OCI-LY1 (cell line): Measurements from ENCODE around the gene VPS29.

ENCODE experiments used
- H2AFZ ChIP-seq: fragments of 200-600 bp; sonication (generic), shearing (Covaris generic); 2 replicates; pipeline ENCODE4 v1.6.0; 2014; ENCODE audit warnings: antibody characterized with exemption, mild to moderate bottlenecking, low read length
- H3F3A ChIP-seq: fragments of 200-600 bp; sonication (generic), shearing (Covaris generic); 2 replicates; pipeline ENCODE4 v1.6.0; 2014; ENCODE audit warnings: mild to moderate bottlenecking, antibody characterized with exemption, low read length, moderate library complexity; ENCODE audit not compliant: insufficient read depth
- H3K27ac ChIP-seq: fragments of 200-600 bp; sonication (generic); 2 replicates; pipeline ENCODE4 v1.5.1; 2014; ENCODE audit warnings: low read length, mixed run types, mild to moderate bottlenecking, low read depth; ENCODE audit not compliant: poor library complexity, severe bottlenecking
- H3K27me3 ChIP-seq: fragments of 200-600 bp; sonication (generic); 2 replicates; pipeline ENCODE4 v1.6.0; 2014; ENCODE audit warnings: antibody characterized with exemption, mild to moderate bottlenecking, low read length, moderate library complexity; ENCODE audit not compliant: insufficient read depth
- H3K36me3 ChIP-seq: fragments of 200-600 bp; sonication (generic); 2 replicates; pipeline ENCODE4 v1.6.1; 2014; ENCODE audit warnings: mild to moderate bottlenecking, antibody characterized with exemption, low read length, moderate library complexity, mixed read lengths; ENCODE audit not compliant: insufficient read depth
- H3K4me1 ChIP-seq: fragments of 200-600 bp; sonication (generic); 2 replicates; pipeline ENCODE4 v1.5.1; 2014; ENCODE audit warnings: mild to moderate bottlenecking, low read length, moderate library complexity; ENCODE audit not compliant: insufficient read depth, severe bottlenecking
- H3K4me2 ChIP-seq: fragments of 200-600 bp; sonication (generic), shearing (Covaris generic); 2 replicates; pipeline ENCODE4 v1.6.1; 2014; ENCODE audit warnings: low read length
- H3K4me3 ChIP-seq: fragments of 200-600 bp; sonication (generic); 2 replicates; pipeline ENCODE4 v1.5.1; 2014; ENCODE audit warnings: low read length, low read depth, mild to moderate bottlenecking, mixed read lengths; ENCODE audit not compliant: poor library complexity, severe bottlenecking
- H3K79me2 ChIP-seq: fragments of 200-600 bp; shearing (Covaris generic); 2 replicates; pipeline ENCODE4 v1.6.1; 2016; ENCODE audit warnings: mixed run types, low read length, mixed read lengths; ENCODE audit not compliant: insufficient read depth
- H3K9ac ChIP-seq: fragments of 200-600 bp; sonication (generic), shearing (Covaris generic); 2 replicates; pipeline ENCODE4 v1.6.1; 2014; ENCODE audit warnings: mild to moderate bottlenecking, low read length, mixed read lengths
- H3K9me2 ChIP-seq: fragments of 200-600 bp; sonication (generic), shearing (Covaris generic); 2 replicates; pipeline ENCODE4 v1.6.1; 2014; ENCODE audit warnings: low read depth, mild to moderate bottlenecking, low read length, mixed read lengths
- H3K9me3 ChIP-seq: fragments of 200-600 bp; shearing (Covaris generic); 2 replicates; pipeline ENCODE4 v1.6.1; 2014; ENCODE audit warnings: low read length, mixed read lengths
- H4K20me1 ChIP-seq: fragments of 200-600 bp; sonication (generic), shearing (Covaris generic); 2 replicates; pipeline ENCODE4 v1.6.0; 2016; ENCODE audit warnings: mild to moderate bottlenecking, low read length; ENCODE audit not compliant: insufficient read depth
- CTCF ChIP-seq: fragments of 200-600 bp; sonication (generic), shearing (Covaris generic); IDR thresholded peaks from 2 replicates; pipeline ENCODE4 v1.5.1; 2017; ENCODE audit warnings: mild to moderate bottlenecking, antibody characterized with exemption, low read length, moderate library complexity, mixed read lengths
- EZH2 ChIP-seq: fragments of 200-600 bp; sonication (generic), shearing (Covaris generic); IDR thresholded peaks from 2 replicates; pipeline ENCODE4 v1.8.0; 2017; ENCODE audit warnings: borderline replicate concordance, mixed run types, mild to moderate bottlenecking, antibody characterized with exemption, low read length, moderate library complexity, mixed read lengths

VPS29 gene

GRCh38 chr12:110533607-110534006, 31.7 kb upstream of the VPS29 start:
- no peaks in the 10 kb centered on the region for H3K79me2 ChIP-seq
- H3K4me3 ChIP-seq: no peak overlapping the region
- no peaks in the 10 kb centered on the region for H3F3A ChIP-seq
- no peaks in the 10 kb centered on the region for H4K20me1 ChIP-seq
- H3K36me3 ChIP-seq: peaks cover 66% of the 10 kb centered on the region
- no peaks in the 10 kb centered on the region for H3K27me3 ChIP-seq
- no peak overlapping the region for H2AFZ ChIP-seq
- no peak overlapping the region for H3K4me2 ChIP-seq
- H3K9ac ChIP-seq: no peak overlapping the region
- H3K27ac ChIP-seq: no peak overlapping the region
- H3K9me2 ChIP-seq: no peaks in the 10 kb centered on the region
- H3K9me3 ChIP-seq: no peaks in the 10 kb centered on the region
- peaks cover 9% of the 10 kb centered on the region for H3K4me1 ChIP-seq
- no peak for TF ChIP-seq EZH2
- no peak for TF ChIP-seq CTCF

GRCh38 chr12:110532644-110533043, 30.7 kb upstream of the VPS29 start:
- TF ChIP-seq EZH2 (no peak), CTCF (no peak)
- no peak overlapping the region for H2AFZ ChIP-seq
- no peak overlapping the region for H3K27ac ChIP-seq
- no peaks in the 10 kb centered on the region for H4K20me1 ChIP-seq
- peaks cover 57% of the 10 kb centered on the region for H3K36me3 ChIP-seq
- peaks cover 9% of the 10 kb centered on the region for H3K4me1 ChIP-seq
- H3K4me2 ChIP-seq: no peak overlapping the region
- no peaks in the 10 kb centered on the region for H3K9me2 ChIP-seq
- H3F3A ChIP-seq: no peaks in the 10 kb centered on the region
- H3K27me3 ChIP-seq: no peaks in the 10 kb centered on the region
- no peaks in the 10 kb centered on the region for H3K79me2 ChIP-seq
- no peak overlapping the region for H3K9ac ChIP-seq
- H3K4me3 ChIP-seq: no peak overlapping the region
- no peaks in the 10 kb centered on the region for H3K9me3 ChIP-seq

GRCh38 chr12:110531741-110532333, 29.9 kb upstream of the VPS29 start:
- Histone ChIP-seq H4K20me1 (no peaks in the 10 kb centered on the region), H3K79me2 (no peaks in the 10 kb centered on the region), H3K9me2 (no peaks in the 10 kb centered on the region), H3F3A (no peaks in the 10 kb centered on the region), H3K27ac (no peak overlapping the region), H3K27me3 (no peaks in the 10 kb centered on the region), H3K36me3 (peaks cover 49% of the 10 kb centered on the region), H3K4me3 (no peak overlapping the region), H3K4me1 (peaks cover 9% of the 10 kb centered on the region), H3K9ac (no peak overlapping the region), H3K9me3 (no peaks in the 10 kb centered on the region), H3K4me2 (no peak overlapping the region), H2AFZ (no peak overlapping the region)
- TF ChIP-seq EZH2 (no peak), CTCF (no peak)
